Osteoblast (primary cell): Measurements from ENCODE around the gene PBX3. TPM values are rescaled to one million over a fixed set of nuclear protein-coding genes. Genes with fewer than 3 reads are reported as not detected.
A peak's percentile ranks its signal among the peaks of the same experiment; 100 is the strongest.

ENCODE experiments used
- DNase-seq: peaks from one replicate; pipeline ENCODE4 v3.0.0; 2011; ENCODE audit warnings: low spot score, mixed read lengths; ENCODE audit not compliant: insufficient read length; ENCODE audit errors: missing footprints
- H2AFZ ChIP-seq: 2 replicates; pipeline ENCODE4 v1.6.0; 2011; ENCODE audit warnings: mild to moderate bottlenecking, low read length
- H3K27ac ChIP-seq: 2 replicates; pipeline ENCODE4 v1.5.1; 2011; ENCODE audit warnings: mild to moderate bottlenecking, low read depth, low read length, moderate library complexity
- H3K27me3 ChIP-seq: 2 replicates; pipeline ENCODE4 v1.6.0; 2012; ENCODE audit warnings: mild to moderate bottlenecking, control low read depth, inconsistent platforms, low read length, moderate library complexity; ENCODE audit not compliant: insufficient read depth
- H3K36me3 ChIP-seq: 2 replicates; pipeline ENCODE4 v1.5.1; 2011; ENCODE audit warnings: mild to moderate bottlenecking, low read length, control low read depth, moderate library complexity; ENCODE audit not compliant: insufficient read depth
- H3K4me1 ChIP-seq: 2 replicates; pipeline ENCODE4 v1.5.1; 2011; ENCODE audit warnings: mild to moderate bottlenecking, low read length, control low read depth, moderate library complexity; ENCODE audit not compliant: insufficient read depth
- H3K4me2 ChIP-seq: 2 replicates; pipeline ENCODE4 v1.6.0; 2011; ENCODE audit warnings: mild to moderate bottlenecking, low read length; ENCODE audit not compliant: insufficient read depth
- H3K4me3 ChIP-seq: fragments of 200-600 bp; sonication (generic); 3 replicates; pipeline ENCODE4 v1.5.1; 2012; ENCODE audit warnings: mild to moderate bottlenecking, low read length, inconsistent platforms; ENCODE audit not compliant: insufficient read depth
- H3K79me2 ChIP-seq: 2 replicates; pipeline ENCODE4 v1.6.0; 2012; ENCODE audit warnings: mild to moderate bottlenecking, low read length, control low read depth, inconsistent platforms; ENCODE audit not compliant: insufficient read depth
- H3K9me3 ChIP-seq: 2 replicates; pipeline ENCODE4 v1.5.1; 2011; ENCODE audit warnings: low read depth, low read length, control low read depth
- H4K20me1 ChIP-seq: 2 replicates; pipeline ENCODE4 v1.6.0; 2012; ENCODE audit warnings: mild to moderate bottlenecking, low read length, control low read depth; ENCODE audit not compliant: insufficient read depth
- total RNA-seq: library from RNA; depleted of rRNA; stranded (reverse); fragments of >200 nt; gene quantifications from 2 replicates; pipeline ENCODE4 v1.2.3, GENCODE V29; 2012
- TF ChIP-seq, protein P1 (sequence below): IDR thresholded peaks from 2 replicates; pipeline ENCODE4 v1.5.1; 2011; ENCODE audit warnings: mild to moderate bottlenecking, low read depth, low read length, moderate library complexity; ENCODE audit errors: extremely low read depth

PBX3 gene
- total RNA-seq, 1 donor: 34.7 TPM

DNA sequence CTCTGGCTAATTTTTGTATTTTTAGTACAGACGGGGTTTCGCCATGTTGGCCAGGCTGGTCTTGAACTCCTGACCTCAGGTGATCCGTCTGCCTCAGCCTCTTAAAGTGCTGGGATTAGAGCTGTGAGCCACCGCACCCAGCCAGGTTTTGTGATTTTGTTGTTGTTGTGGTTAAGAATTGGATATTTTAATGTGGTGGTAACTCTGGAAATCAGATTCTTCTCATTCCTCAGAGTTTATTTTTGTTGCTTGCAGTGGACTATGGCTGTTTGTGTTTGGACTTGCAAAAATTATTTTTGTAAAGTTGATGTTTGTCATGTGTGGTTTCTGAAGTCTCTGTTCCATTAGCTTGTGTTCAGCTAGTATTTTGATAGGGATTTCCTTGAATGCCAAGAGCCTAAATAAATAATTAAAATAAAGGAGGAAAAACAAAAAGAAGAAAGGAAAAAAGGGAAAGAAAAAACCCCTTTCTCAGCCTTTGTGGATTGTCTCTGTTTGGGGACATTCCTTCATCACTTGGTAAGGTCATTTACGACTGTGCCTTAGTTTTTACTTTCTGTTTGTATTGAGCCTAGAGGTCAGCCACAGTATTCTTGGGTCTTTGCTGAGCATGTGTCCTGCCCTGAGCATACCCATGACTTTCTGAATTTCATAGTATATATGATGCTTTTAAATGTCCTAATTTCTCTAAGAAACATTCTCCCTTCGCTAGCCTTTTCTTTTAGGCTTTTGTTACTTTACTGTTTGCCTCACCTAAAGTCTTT, 37.3 kb downstream of the PBX3 start:
- no peak for DNase-seq

DNA sequence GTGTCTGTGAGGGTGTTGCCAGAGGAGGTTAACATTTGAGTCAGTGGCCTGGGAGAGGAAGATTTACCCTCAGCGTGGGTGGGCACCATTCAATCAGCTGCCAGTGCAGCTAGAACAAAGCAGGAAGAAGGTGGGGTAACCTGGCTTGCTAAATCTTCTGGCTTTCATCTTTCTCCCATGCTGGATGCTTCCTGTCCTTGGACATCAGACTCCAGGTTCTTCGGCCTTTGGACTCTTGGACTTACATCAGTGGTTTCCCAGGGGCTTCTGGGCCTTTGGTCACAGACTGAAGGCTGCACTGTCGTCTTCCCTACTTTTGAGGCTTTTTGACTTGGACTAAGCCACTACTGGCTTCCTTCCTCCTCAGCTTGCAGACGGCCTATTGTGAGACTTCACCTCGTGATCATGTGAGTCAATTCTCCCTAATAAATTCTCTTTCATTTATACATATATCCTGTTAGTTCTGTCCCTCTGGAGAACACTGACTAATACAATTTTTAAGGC, 38.1 kb downstream of the PBX3 start:
- H3K27me3 ChIP-seq: no peaks in the 10 kb centered on the region
- TF ChIP-seq, protein P1, sequence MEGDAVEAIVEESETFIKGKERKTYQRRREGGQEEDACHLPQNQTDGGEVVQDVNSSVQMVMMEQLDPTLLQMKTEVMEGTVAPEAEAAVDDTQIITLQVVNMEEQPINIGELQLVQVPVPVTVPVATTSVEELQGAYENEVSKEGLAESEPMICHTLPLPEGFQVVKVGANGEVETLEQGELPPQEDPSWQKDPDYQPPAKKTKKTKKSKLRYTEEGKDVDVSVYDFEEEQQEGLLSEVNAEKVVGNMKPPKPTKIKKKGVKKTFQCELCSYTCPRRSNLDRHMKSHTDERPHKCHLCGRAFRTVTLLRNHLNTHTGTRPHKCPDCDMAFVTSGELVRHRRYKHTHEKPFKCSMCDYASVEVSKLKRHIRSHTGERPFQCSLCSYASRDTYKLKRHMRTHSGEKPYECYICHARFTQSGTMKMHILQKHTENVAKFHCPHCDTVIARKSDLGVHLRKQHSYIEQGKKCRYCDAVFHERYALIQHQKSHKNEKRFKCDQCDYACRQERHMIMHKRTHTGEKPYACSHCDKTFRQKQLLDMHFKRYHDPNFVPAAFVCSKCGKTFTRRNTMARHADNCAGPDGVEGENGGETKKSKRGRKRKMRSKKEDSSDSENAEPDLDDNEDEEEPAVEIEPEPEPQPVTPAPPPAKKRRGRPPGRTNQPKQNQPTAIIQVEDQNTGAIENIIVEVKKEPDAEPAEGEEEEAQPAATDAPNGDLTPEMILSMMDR: no peak
- DNase-seq: no peak
- H3K4me2 ChIP-seq: peak overlapping the region; percentile 31
- no peaks in the 10 kb centered on the region for H3K36me3 ChIP-seq
- H3K79me2 ChIP-seq: peaks cover 82% of the 10 kb centered on the region
- H2AFZ ChIP-seq: no peak overlapping the region
- H3K9me3 ChIP-seq: no peaks in the 10 kb centered on the region
- peak overlapping the region; percentile 61 for H3K27ac ChIP-seq
- no peak overlapping the region for H3K4me3 ChIP-seq
- H3K4me1 ChIP-seq: peaks cover 25% of the 10 kb centered on the region
- H4K20me1 ChIP-seq: peaks cover 2% of the 10 kb centered on the region

More for the DNA sequence above, 37.3 kb downstream of the PBX3 start:
- Histone ChIP-seq H3K27me3 (no peaks in the 10 kb centered on the region), H4K20me1 (peaks cover 2% of the 10 kb centered on the region), H3K4me3 (peak overlapping the region; percentile 28), H2AFZ (peak overlapping the region; percentile 46), H3K36me3 (no peaks in the 10 kb centered on the region), H3K79me2 (peaks cover 75% of the 10 kb centered on the region), H3K27ac (peak overlapping the region; percentile 61), H3K4me2 (peak overlapping the region; percentile 37), H3K9me3 (no peaks in the 10 kb centered on the region), H3K4me1 (peaks cover 25% of the 10 kb centered on the region)
- TF ChIP-seq, protein P1: no peak

DNA sequence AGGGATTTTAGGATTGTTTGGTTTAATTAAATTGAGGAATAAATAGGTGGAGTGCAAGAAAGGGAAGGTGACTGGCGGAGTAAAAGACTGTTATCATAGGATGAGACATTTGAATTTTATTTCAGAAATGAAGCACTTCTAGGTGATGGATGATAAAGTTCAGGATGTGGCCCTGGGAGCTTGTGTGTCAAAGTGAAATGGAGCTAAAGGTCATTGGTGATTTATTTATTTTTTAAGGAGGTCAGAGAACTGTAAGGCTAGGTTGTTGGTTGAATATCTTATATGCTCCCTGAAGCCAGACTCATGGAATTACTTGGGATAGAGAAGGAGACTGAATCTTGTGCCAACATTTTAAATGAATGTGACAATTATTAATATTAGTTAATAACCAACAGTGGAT, 40.5 kb downstream of the PBX3 start:
- H3K79me2 ChIP-seq: peaks cover 86% of the 10 kb centered on the region
- H3K27me3 ChIP-seq: no peaks in the 10 kb centered on the region
- TF ChIP-seq, protein P1: no peak
- no peak overlapping the region for H3K4me3 ChIP-seq
- no peak overlapping the region for H3K27ac ChIP-seq
- H3K4me1 ChIP-seq: peaks cover 25% of the 10 kb centered on the region
- H4K20me1 ChIP-seq: peaks cover 2% of the 10 kb centered on the region
- no peaks in the 10 kb centered on the region for H3K36me3 ChIP-seq
- H3K9me3 ChIP-seq: no peaks in the 10 kb centered on the region
- H3K4me2 ChIP-seq: no peak overlapping the region
- no peak overlapping the region for H2AFZ ChIP-seq
- no peak for DNase-seq

DNA sequence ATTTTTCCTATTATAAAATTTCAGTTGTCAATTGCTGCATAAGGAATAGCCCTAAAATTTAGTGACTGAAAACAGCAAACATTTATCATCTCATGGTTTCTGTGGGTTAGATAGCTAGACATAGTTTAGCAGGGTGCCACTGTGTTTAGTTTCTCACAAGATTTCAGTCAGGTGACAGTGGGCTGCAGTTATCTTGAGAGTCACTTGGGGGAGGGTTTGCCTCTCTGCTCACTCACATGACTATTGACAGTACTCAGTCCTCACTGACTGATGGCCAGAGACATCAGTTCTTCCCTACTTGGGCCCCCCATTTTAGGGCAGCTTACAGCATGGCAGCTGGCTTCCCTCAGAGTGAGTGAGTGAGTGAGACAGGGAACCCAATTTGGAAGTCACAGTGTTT, 42.0 kb downstream of the PBX3 start:
- H3K27me3 ChIP-seq: no peaks in the 10 kb centered on the region
- no peak overlapping the region for H2AFZ ChIP-seq
- peaks cover 17% of the 10 kb centered on the region for H3K4me1 ChIP-seq
- no peak for DNase-seq
- H3K4me3 ChIP-seq: no peak overlapping the region
- H3K9me3 ChIP-seq: no peaks in the 10 kb centered on the region
- no peak overlapping the region for H3K4me2 ChIP-seq
- no peak overlapping the region for H3K27ac ChIP-seq
- H3K79me2 ChIP-seq: peaks cover 78% of the 10 kb centered on the region
- TF ChIP-seq, protein P1: no peak
- H3K36me3 ChIP-seq: no peaks in the 10 kb centered on the region
- H4K20me1 ChIP-seq: no peaks in the 10 kb centered on the region
